Activated gamma-delta T cell treated with Interleukin-2 at 50 U/mL for 16 hours (primary cell): ENCODE measurements around the gene TRIM69.

Experiments used
- DNase-seq: peaks from one replicate; pipeline ENCODE4 v3.0.0-alpha.2; 2020

The TRIM69 gene

DNA sequence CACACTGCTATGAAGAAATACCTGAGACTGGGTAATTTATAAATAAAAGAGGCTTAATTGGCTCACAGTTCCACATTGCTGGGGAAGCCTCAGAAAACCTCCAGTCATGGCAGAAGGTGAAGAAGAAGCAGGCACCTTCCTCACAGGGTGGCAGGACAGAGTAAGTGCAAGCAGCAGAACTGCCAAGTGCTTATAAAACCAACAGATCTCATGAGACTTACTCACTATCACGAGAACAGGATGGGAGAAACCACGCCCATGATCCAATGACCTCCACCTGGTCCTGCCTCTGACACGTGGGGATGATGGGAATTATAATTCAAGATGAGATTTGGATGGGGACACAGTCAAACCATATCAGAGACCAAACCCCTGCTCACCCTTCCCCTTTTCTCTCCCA lies 75.0 kb downstream of the TRIM69 start:
- DNase-seq = no peak

GRCh38 chr15:44812029-44812517 lies 75.7 kb downstream of the TRIM69 start:
- DNase-seq = no peak

DNA sequence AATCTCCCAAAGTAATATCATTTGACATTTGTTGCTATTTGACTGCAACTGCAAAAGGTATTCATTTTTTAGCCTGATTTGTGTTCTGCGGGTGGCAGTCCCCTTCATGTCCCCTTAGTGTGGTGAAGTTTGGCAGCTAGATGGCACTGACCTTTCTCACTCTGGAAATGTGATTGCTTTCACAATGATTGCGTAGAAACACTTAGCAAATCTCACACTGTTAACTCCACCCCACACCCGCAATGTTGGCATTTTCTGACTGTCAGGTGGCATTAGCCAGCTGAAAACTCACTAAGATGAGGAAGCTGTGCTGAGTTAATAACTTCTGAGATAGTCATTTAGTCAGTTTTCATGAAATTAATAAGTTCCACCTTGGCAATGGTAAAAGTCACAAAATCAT lies 76.9 kb downstream of the TRIM69 start:
- DNase-seq = no peak
